Endothelial cell of umbilical vein (primary cell): ENCODE measurements around the gene RGS1.

ENCODE experiments used
- EZH2 ChIP-seq: IDR thresholded peaks from 2 replicates; pipeline ENCODE4 v1.6.1; 2012; ENCODE audit warnings: borderline replicate concordance, low read depth, mild to moderate bottlenecking, moderate library complexity, low read length, inconsistent platforms; ENCODE audit not compliant: severe bottlenecking
- GATA2 ChIP-seq: IDR thresholded peaks from 2 replicates; pipeline ENCODE4 v1.7.0; 2011; ENCODE audit warnings: low read depth, mild to moderate bottlenecking, moderate library complexity, mixed read lengths, low read length; ENCODE audit not compliant: insufficient read length, insufficient read depth
- JUN ChIP-seq: IDR thresholded peaks from 2 replicates; pipeline ENCODE4 v1.6.1; 2011; ENCODE audit warnings: borderline replicate concordance, low read depth; ENCODE audit not compliant: insufficient read length, insufficient read depth
- MAX ChIP-seq: IDR thresholded peaks from 2 replicates; pipeline ENCODE4 v1.6.1; 2011; ENCODE audit not compliant: insufficient read depth, insufficient read length
- MYC ChIP-seq: IDR thresholded peaks from one replicate; pipeline ENCODE4 v1.6.1; 2011; ENCODE audit warnings: mild to moderate bottlenecking, low read depth, low read length
- POLR2A ChIP-seq: IDR thresholded peaks from 2 replicates; pipeline ENCODE4 v1.6.1; 2012; ENCODE audit warnings: low read depth, mild to moderate bottlenecking, control low read depth, low read length
- POLR2AphosphoS5 ChIP-seq: IDR thresholded peaks from 2 replicates; pipeline ENCODE4 v1.6.1; 2012; ENCODE audit warnings: low read depth, mild to moderate bottlenecking, control low read depth, low read length, moderate library complexity; ENCODE audit not compliant: insufficient read depth
- TF ChIP-seq, protein P1 (sequence below), 2 donors: IDR thresholded peaks; 1 replicate in 1 of 2; 2 replicates in 1 of 2; pipeline ENCODE4 v1.5.1; 2011; ENCODE audit warnings: low read length in 2 of 2, mild to moderate bottlenecking in 2 of 2, moderate library complexity in 2 of 2, control low read depth in 1 of 2, inconsistent platforms in 1 of 2, low read depth in 1 of 2; ENCODE audit not compliant: insufficient read depth in 1 of 2; ENCODE audit errors: extremely low read depth in 1 of 2

DNA sequence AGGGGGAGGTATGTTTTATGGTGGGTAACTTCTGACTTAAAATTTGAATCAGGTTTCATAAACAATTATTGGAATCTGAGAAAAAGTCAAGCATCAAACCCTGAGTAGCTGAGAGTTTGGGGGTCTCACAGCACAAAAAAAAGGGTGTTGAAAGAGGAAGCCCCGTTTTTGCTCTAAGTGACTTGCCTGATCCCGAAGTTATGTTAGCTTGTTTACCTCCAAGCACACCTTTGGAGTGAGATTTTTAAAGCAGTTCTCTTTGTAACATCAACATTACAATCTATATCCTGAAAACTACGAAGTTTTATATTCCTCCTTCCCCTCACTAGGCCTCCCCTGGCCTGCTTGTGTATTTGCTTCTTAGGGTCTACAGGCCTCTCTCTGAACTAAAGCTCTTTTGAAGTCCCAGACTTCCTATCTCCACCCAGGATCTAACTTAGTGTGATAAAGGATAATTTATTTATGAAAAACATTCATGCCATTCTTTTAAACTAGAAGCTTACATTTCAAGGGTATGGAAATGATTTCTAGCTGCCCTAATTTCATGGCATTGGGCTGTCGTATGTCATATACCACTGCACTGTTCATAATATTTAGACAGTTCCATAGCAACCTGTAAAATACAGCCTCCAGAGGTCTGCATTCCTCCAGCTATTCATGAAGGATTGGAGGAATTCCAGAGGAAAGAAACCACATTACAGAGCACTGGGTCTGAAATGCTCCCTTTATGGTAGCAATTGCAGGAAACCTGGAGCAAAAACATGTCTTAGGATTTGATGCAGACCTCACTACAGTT, 36.1 kb upstream of the RGS1 start:
- TF ChIP-seq JUN (no peak), POLR2A (no peak), EZH2 (no peak), POLR2AphosphoS5 (no peak), MAX (no peak), GATA2 (no peak), MYC (no peak)
- TF ChIP-seq, protein P1, sequence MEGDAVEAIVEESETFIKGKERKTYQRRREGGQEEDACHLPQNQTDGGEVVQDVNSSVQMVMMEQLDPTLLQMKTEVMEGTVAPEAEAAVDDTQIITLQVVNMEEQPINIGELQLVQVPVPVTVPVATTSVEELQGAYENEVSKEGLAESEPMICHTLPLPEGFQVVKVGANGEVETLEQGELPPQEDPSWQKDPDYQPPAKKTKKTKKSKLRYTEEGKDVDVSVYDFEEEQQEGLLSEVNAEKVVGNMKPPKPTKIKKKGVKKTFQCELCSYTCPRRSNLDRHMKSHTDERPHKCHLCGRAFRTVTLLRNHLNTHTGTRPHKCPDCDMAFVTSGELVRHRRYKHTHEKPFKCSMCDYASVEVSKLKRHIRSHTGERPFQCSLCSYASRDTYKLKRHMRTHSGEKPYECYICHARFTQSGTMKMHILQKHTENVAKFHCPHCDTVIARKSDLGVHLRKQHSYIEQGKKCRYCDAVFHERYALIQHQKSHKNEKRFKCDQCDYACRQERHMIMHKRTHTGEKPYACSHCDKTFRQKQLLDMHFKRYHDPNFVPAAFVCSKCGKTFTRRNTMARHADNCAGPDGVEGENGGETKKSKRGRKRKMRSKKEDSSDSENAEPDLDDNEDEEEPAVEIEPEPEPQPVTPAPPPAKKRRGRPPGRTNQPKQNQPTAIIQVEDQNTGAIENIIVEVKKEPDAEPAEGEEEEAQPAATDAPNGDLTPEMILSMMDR (IDR thresholded peaks at IDR 0.05; ENCODE audit: extremely low read depth in 1 of 2, insufficient read depth in 1 of 2, low read depth in 1 of 2, low read length in 2 of 2): no peak
